Measurements from ENCODE around the gene PGP.

PGP gene

GRCh38 chr16:2166263-2167067 is 48.2 kb downstream of the PGP start:
- TF ChIP-seq, protein P1, sequence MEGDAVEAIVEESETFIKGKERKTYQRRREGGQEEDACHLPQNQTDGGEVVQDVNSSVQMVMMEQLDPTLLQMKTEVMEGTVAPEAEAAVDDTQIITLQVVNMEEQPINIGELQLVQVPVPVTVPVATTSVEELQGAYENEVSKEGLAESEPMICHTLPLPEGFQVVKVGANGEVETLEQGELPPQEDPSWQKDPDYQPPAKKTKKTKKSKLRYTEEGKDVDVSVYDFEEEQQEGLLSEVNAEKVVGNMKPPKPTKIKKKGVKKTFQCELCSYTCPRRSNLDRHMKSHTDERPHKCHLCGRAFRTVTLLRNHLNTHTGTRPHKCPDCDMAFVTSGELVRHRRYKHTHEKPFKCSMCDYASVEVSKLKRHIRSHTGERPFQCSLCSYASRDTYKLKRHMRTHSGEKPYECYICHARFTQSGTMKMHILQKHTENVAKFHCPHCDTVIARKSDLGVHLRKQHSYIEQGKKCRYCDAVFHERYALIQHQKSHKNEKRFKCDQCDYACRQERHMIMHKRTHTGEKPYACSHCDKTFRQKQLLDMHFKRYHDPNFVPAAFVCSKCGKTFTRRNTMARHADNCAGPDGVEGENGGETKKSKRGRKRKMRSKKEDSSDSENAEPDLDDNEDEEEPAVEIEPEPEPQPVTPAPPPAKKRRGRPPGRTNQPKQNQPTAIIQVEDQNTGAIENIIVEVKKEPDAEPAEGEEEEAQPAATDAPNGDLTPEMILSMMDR (IDR thresholded peaks at IDR 0.05) = no peak

DNA sequence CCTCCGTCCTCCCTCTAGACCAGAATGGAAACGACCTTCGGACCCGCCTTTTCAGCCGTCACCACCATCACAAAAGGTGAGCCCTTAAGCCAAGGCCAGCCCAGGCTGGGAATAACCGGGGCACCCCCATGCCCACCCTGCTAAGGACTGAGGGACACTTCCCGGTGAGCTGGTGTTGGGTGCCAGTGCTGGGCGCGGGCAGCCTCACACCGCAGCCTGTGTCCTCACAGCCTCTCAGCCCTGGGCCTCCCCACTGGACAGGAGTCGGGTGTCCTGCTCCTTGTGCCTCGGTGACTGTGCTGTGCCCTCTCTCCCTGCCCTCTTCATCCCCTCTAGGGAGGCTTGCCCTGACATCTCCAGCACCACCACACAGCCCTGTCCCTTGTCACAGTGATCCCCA is 48.8 kb downstream of the PGP start:
- TF ChIP-seq, protein P1 (IDR thresholded peaks at IDR 0.05) = no peak

DNA sequence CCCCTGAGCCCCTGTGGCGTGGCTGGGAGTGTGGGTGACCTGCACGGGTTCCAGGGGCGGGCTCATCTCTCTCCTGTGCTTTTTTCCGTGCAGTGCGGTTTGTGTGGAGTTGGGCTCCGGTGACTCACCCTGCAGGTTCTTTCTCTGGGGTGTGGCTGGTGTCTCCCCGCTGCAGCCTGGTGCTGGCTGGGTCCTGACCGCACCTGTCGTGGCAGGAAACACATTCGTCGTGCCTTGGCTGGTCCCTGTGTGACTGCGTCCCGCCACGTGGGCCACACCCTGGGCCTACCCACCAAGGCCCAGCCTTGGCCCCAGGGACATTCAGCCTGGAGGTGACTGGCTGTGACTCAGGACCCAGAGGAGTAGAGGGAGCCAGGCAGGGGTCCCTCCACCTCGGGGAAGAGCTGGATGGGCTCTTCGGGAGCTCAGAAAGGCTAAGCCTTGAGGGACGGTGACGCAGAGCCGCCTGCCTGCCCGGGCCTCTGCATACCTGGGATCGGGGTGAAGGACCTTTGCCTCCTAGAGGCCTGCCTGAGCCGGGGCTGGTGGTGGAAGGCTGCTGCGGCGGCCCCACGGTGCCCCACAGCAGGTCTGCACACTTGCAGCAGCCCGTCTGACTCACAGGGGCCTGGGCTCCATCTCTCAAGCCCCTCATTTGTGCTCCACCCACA is 51.3 kb downstream of the PGP start:
- TF ChIP-seq, protein P1 (IDR thresholded peaks at IDR 0.05) = no peak

DNA sequence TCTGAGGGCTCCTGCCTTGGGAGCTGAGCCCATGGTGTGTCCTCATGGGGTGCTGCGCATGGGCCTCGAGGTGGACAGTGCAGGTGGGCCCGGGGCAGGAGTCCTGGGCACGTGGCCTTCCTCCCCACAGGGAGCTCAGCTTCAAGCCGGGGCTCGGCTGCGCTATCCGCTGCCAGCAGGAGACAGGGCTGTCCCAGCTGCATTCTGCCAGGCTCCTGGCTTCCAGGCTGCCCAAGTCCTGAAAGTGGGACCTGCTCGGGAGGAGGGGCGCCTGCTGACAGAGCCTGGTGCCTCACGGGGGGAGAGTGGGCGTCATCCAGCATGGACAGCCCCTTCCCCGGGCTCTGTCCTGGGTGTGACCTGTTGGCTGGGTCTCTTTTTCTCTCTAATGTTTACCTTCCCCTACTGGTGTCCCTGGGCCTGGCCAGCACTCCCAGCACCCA is 51.9 kb downstream of the PGP start:
- TF ChIP-seq, protein P1 (IDR thresholded peaks at IDR 0.05) = no peak

DNA sequence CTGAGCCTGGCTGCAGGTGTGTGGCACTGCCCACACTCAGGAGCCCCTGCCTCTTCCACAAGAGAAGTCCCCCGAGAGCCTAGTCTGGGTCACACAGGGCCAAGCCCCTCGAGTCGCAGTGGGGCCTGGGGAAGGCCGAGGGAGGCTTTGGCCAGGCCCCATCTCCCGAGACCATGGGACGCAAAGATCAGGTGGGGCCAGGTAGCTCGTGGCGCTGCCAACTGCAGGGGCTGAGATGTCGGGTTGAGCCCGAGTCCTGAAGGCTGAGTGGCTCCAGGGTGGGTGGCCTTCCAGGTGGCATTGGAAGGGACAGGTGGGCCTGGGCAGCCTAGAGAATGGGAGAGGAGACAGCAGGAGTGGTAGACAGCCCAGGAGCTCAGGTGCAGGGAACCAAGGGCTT is 52.7 kb downstream of the PGP start:
- TF ChIP-seq, protein P1 (IDR thresholded peaks at IDR 0.05) = no peak

All from LNCAP (cell line).